NCI-H526 (cell line): ENCODE results near the gene MPC1.
"Not testable (repeated sequence)": the region's sequence is repeated elsewhere in the genome, so short reads cannot be mapped to it uniquely, and the experiment has no call there.

Experiments used
- DNase-seq, 2 experiments: peaks; one replicate each; lab custom pipeline; 2025; lab: John Stamatoyannopoulos, UW

The MPC1 gene

GRCh38 chr6:166344921-166345320 is 37.8 kb downstream of the MPC1 start:
- not testable (repeated sequence) for DNase-seq

GRCh38 chr6:166344240-166344639 is 38.5 kb downstream of the MPC1 start:
- no peak for DNase-seq

- no peak for DNase-seq
Measured at GRCh38 chr6:166343150-166343487, 39.6 kb downstream of the MPC1 start.

GRCh38 chr6:166342349-166343149 is 40.2 kb downstream of the MPC1 start, which contains the start of gene SFT2D1:
Gene SFT2D1, minus strand, starts transcription at chr6:166342545. Its CDS starts 64 bp downstream, at chr6:166342481.
- DNase-seq: peak; percentile 49 to 84

- DNase-seq: peak in 1 of 2 experiments; percentile 5
Measured at GRCh38 chr6:166341977-166342348, 40.8 kb downstream of the MPC1 start.

- no peak for DNase-seq
Measured at GRCh38 chr6:166341464-166341863, 41.3 kb downstream of the MPC1 start.

- no peak for DNase-seq
Measured at GRCh38 chr6:166338854-166339253, 43.9 kb downstream of the MPC1 start.

- DNase-seq: no peak
Measured at GRCh38 chr6:166336847-166337246, 45.9 kb downstream of the MPC1 start.

- DNase-seq: no peak
Measured at GRCh38 chr6:166335378-166336302, 47.1 kb downstream of the MPC1 start.

- DNase-seq: no peak
Measured at GRCh38 chr6:166334878-166335277, 47.9 kb downstream of the MPC1 start.

- DNase-seq: no peak
Measured at GRCh38 chr6:166333172-166333995, 49.4 kb downstream of the MPC1 start.

- no peak for DNase-seq
Measured at GRCh38 chr6:166331503-166332415, 51.0 kb downstream of the MPC1 start.

GRCh38 chr6:166330612-166331011 is 52.1 kb downstream of the MPC1 start:
- peak in 1 of 2 experiments; percentile 5 for DNase-seq

GRCh38 chr6:166325383-166326042 is 57.2 kb downstream of the MPC1 start:
- no peak for DNase-seq

- DNase-seq: no peak
Measured at GRCh38 chr6:166323395-166323794, 59.3 kb downstream of the MPC1 start.

- DNase-seq: no peak
Measured at GRCh38 chr6:166318649-166319600, 63.8 kb downstream of the MPC1 start.

- no peak for DNase-seq
Measured at GRCh38 chr6:166318227-166318626, 64.5 kb downstream of the MPC1 start.

- DNase-seq: no peak
Measured at GRCh38 chr6:166317261-166318212, 65.2 kb downstream of the MPC1 start.
